Activated T-cell treated with anti-CD3 and anti-CD28 coated beads, Interleukin-2, amount 50 U/mL, for 1 hour (primary cell): ENCODE data around the gene AKAP8.
A peak's percentile ranks its signal among the peaks of the same experiment; 100 is the strongest.
"Not testable (repeated sequence)": the region's sequence is repeated elsewhere in the genome, so short reads cannot be mapped to it uniquely, and the experiment has no call there.

ENCODE experiments used
- DNase-seq: peaks from one replicate; pipeline ENCODE4 v3.0.0-alpha.2; 2020

AKAP8 gene

DNA sequence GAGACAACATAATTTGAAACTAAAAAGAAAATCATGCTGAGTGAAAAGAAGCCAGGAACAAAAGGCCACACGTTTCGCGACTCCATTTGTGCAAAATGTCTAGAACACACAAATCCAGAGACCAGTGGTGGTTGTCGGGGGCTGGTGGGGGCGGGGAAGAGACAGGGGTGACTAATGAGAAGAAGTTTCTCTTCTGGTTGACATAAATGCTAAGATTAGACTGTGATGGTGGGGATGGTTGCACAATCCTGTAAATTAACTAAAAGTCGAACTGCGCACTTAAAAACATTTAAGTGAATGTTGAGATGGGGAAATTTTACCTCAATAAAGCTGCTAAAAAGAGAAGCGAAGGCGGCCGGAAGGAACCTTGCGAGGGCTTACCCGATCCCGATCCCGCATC is 7.1 kb downstream of the AKAP8 start:
- no peak for DNase-seq

DNA sequence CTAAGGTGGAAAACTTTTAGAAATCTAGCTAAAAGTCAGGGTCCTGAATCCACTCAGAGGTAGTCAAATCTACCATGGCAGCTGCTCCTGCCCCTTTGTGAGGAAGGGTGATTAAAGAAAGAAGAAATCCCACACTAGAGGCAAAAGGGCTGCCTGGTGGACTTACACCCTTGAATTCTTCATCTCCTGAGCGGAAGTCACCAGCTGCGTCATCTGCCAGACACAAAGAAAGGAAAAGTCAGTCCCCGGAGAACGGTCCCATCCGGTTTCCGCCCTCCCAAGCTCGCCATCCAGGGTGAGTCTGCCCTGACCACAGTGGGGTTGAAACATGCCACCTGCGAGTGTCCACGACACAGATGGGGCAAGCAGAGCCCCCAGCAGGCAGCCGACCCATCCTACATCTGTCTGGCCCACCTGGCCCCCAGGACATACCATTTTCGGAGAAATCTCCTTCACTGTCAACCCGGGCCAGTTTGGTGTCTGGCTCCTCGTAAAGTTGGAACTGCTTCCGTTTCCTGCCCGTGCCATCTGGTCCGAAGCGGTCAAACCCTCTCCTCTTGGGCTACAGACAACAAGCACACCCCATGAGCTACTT is 7.7 kb downstream of the AKAP8 start:
- no peak for DNase-seq

DNA sequence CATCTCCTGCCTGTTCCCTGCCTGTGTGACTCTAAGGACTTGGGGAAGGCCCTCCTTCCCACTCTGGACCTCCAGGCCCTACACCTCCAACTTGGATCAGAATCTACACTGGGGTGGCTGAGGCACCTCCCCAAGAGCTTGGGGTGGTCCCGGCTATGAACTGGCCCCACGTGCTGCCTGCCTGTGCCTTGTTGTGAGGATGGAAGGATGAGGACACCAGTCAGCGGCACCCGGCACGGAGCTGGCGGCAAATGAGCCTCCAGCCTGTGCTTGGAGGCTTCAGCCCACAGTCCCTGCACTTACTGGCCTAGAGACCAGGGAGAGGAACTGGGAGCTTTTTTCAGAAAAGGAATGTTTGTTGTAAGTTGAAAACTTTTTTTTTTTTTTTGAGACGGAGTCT is 8.5 kb downstream of the AKAP8 start:
- DNase-seq, result no peak

DNA sequence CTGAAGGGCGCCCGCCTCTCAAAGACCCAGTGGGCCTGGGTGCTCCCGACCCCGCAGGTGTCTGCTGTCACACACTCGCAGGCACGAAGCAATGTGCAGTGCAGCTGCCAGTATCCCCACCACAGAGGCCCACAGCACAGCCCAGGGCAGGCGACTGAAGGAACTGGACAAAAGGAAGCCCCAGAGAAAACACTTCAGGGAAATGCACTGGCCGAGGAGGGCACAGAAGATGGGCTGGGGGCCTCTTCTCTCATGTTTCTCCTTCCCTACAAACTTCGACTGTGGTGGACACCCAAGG is 10.0 kb downstream of the AKAP8 start:
- DNase-seq, result no peak

DNA sequence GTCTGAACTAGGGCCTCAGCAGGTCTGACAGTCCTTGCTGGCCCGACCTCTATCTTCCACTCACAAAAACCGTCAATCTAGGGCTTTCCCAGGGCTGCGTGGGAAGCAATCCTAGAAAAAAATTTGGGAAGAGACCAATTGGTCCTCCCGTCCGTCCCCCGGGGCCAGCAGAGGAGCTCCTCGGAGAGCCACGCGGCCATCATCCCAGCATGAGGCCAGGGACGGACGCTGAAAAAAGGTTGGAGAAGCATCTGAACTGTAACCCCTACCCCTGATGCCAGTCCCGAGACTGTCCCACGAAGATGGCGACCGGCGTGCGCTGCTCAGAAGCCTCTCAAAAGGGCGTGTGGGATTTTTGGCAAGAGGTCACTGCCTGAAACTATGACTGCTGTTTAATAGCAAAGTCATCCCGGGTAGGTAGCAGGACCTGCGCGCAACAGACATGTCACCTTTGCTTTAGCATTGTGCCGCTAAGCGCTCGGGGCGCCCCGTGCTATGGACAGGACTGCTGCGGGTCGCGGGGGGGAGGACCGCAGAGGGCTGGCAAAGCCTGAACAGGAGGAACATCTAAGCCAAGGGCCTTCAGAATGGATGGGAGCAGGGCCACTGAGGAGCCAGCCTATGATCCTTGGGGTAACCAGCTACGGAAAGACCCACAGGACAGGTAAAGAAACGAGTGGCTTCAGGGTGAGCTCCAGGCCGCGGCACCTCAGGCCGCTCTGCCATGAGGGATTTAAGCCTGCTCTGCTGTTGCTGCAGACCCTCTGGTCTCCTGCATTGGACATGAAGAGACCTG is 10.6 kb downstream of the AKAP8 start:
- DNase-seq, result no peak

DNA sequence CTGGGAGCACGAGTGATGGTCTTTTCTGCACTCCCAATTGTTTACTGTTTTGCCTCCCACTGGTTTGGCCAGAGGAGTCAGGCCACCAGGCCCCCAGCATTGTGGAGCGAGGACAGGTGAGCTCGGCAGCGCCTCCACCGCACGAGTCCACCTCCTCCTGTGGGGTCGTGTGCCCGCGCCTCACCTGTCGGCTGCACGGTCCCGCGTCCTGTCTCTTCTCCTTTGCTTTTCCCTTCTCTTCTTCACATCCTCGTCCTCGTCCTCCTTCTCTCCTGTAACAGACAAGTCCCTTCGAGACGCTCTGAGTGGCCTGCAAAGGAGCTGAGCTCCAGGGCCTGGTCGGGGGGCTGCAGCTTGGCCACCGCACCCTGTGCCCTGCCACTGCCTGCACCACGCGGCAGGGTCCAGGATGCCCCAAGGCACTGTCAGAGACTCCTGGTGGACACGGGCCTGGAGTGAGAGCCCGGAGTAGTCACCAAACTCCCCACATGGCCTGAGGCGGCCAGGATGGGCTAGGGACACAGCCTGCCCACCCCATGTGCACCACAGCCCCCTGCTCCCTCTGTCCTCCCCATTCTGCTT is 11.4 kb downstream of the AKAP8 start:
- DNase-seq, result no peak

DNA sequence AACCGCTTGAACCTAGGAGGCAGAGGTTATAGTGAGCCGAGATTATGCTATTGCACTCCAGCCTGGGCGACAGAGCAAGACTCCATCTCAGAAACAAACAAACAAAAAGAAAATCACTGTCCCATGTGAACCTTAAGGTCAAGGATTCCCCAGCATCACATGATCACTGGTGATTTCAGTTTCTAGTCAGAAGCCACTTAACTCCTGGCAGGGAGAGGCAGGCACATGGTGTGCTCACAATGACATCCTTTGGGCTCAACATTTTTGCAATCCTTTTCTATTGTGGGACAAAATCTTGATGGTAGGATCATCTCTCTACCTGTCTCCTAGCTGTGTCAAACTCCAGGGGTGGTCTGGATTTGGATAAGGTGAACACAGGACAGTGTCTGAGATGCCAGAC is 12.1 kb downstream of the AKAP8 start:
- no peak for DNase-seq

DNA sequence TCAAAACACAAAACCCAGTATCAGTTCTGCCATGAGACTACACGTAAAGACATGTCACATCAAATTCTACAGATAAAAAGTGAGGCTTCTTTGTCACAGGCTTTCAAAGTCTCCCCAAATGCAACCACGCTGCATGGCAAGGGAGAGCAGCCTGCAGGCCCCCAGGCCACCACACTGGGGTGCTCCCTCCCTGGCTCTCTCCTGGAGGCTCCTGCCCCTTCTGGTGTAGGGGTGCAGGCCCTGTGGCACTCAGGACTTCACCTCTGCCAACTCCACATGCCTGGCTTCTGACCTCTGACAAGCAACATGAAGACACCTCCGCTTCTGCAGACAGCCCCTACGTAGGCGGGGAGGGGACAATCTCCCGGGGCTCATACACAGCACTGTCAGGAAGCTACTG is 14.3 kb downstream of the AKAP8 start:
- no peak for DNase-seq

DNA sequence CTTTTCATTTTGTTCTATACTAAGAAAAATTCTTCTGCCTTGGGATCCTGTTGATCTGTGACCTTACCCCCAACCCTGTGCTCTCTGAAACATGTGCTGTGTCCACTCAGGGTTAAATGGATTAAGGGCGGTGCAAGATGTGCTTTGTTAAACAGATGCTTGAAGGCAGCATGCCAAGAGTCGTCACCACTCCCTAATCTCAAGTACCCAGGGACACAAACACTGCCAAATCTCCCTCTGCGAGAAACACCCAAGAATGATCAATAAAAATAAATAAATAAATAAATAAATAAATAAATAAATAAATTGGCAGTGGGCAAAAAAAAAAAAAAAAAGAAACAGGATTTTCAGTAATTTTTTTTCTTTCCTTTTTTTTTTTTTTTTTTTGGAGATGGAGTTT is 15.8 kb downstream of the AKAP8 start:
- DNase-seq, result not testable (repeated sequence)

DNA sequence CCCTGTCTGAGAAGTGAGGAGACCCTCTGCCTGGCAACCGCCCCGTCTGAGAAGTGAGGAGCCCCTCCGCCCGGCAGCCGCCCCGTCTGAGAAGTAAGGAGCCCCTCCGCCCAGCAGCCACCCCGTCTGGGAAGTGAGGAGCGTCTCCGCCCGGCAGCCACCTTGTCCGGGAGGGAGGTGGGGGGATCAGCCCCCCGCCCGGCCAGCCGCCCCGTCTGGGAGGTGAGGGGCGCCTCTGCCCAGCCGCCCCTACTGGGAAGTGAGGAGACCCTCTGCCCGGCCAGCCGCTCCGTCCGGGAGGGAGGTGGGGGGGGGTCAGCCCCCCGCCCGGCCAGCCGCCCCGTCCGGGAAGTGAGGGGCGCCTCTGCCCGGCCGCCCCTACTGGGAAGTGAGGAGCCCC is 16.5 kb downstream of the AKAP8 start:
- not testable (repeated sequence) for DNase-seq

DNA sequence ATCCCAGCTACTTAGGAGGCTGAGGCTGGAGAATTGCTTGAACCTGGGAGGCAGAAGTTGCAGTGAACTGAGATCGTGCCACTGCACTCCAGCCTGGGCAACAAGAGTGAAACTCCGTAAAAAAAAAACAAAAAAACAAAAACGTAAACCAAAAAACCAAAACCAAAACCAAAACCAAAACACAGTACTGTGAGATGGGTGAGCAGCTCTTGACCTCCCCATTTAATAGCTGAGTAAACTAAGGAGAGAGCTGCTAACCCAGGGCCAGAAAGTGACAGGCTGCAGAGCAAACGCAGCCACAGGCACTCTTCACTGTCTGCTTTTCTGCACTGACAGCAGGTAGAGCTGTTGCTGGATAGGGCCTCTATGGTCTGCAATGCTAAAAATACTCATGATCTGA is 19.6 kb downstream of the AKAP8 start:
- DNase-seq, result not testable (repeated sequence)

DNA sequence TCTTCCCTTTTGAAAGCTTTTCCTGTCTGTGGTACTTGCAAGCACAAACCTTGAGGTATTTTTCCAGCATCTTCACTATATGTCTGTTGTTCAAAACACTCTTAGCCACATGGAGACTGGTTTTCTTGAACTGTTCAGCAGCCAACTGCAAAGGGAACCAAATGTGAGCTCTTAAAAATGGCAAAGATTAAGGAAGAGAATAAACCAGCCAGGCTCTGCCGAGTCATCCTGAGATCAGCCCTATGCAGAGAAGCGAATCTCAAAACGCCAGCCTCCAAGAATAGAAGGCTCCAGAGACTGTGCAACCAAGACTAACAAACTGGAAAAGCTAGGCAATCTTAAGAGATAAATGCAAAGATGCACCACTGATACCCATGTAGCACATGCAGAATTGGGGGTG is 20.7 kb downstream of the AKAP8 start:
- DNase-seq, result no peak

DNA sequence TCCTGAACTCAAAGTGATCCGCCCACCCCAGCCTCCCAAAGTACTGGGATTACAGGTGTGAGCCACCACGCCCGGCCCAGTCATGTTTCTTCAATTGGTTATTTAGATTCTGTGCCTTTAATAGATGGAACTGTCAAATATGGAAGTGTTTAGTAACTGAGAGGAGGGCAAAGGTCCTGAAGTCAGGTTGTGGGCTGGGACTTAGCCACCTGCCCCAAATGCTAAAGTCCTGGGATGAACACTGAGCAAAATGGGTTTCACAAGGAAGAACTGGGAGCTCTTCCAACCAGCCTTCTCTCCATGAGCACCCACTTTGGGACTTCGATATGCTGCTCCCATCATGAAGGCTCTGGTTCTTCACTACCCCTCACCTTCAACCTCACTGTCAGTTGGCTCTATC is 21.7 kb downstream of the AKAP8 start:
- no peak for DNase-seq

DNA sequence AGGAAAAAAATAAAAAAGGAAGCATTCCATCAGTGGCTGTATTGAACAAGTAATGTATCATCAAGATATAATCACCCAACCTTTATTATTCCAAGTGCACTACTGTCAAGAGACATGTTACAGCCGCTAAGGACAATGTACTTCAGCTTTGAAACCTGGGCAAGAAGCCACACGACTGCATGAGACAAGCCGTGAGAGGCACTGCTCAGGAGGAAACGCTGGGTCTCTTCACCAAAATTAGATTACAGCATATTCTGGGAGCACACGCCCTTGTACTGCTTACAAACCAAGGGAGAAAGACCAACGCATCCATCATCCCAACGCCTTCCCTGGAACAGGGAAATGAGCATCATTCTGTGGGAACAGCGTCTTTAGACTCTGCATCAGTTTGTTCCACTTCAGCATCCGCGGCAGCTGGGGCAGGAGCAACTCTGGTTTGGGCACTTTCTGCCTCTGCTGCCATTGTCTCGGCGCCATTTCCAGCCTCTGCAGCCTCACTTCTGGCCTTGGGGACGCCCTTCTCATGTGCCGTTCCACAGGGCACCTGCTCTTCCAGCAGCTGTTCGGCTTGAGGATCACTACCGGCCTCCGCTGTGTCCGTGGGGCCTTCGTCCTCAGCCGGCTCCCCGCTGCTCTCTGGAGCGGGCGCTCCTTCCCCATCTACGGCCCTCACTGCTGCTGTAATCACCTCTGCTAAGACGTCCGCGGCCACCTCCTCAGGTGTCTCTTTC is 24.9 kb downstream of the AKAP8 start:
- DNase-seq, result no peak

DNA sequence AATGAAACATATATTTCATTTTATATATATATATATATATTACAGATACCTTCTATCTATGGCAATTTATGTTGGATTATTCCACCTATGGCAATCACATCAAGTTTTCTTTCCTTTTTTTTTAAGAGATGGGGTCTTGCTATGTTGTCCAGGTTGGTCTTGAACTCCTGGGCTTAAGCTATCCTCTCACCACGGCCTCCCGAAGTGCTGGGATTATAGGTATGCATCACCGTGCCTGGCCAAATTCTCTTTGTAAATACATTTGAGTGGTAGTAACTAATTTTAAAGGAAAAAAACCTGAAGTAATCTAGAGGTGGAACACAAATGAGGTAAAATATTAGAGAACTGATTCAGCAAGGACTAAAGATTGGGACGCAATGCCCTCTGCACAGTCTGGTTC is 25.7 kb downstream of the AKAP8 start:
- DNase-seq, result no peak

DNA sequence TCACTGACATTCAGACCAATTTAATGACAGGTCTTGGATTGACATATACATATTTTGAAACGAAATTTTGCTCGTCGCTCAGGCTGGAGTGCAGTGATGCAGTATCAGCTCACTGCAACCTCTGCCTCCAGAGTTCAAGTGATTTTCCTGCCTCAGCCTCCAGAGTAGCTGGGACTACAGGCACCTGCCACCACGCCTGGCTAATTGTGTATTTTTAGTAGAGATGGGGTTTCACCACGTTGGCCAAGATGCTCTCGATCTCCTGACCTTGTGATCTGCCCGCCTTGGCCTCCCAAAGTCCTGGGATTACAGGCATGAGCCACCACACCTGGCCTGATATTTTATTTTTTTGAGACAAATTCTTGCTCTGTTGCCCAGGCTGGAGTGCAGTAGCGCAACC is 27.1 kb downstream of the AKAP8 start:
- DNase-seq, result not testable (repeated sequence)

DNA sequence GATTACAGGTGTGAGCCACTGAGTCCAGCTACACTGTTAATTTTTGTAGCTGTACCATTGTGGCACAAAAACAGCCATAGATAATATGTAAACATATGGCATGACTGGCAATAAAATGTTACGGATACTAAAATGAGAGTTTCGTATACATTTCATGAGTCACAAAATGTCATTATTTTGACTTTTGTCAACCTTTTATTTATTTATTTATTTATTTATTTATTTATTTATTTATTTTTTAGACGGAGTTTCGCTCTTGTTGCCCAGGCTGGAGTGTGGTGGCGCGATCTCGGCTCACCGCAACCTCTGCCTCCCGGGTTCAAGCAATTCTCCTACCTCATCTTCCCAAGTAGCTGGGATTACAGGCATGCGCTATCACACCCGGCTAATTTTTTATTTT is 38.3 kb downstream of the AKAP8 start:
- DNase-seq, result not testable (repeated sequence)

DNA sequence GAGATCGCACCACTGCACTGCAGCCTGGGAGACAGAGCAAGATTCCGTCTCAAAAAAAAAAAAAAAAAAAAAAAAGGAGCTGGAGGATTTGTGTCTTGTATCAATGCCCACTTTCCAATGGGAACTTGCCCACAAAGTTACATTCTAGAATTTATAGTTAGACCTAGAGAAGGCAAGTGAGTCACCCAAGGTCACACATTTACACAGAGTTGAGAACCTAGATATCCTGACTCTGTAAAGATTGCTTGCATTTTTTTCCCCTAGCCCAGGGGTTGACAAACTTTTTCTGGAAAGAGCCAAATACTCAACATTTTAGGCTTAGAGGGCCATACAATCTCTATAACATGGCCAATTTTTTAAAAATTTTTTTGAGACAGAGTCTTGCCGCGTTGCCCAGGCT is 39.5 kb downstream of the AKAP8 start:
- DNase-seq, result no peak

DNA sequence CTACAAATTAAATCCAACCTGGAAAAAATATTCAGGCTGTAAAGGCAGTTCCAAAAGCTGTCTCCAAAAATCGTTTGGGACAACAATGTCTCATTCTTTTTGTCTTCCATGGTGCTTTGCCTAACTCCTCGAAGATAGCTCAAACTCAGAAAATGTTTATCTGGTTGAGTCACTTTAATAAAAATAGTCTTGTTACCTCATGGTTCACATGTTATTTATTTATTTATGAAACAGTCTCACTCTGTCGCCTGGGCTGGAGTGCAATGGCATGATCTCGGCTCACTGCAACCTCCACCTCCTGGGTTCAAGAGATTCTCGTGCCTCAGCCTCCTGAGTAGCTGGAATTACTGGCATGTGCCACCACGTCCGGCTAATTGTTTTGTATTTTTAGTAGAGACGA is 42.4 kb downstream of the AKAP8 start:
- DNase-seq, result no peak

DNA sequence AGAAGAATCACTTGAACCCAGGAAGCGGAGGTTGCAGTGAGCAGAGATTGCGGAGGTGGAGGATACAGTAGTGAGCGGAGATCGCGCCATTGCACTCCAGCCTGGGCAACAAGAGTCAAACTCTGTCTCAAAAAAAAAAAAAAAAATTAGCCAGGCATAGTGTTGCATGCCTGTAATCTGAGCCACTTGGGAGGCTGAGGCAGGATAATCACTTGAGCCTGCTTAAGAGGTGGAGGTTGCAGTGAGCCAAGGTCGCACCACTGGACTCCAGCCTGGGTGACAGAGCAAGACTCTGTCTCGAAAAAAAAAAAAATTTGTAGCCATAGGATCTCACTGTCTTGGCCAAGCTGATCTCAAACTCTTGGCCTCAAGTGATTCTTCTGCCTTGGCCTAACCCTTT is 43.6 kb downstream of the AKAP8 start:
- DNase-seq, result not testable (repeated sequence)

DNA sequence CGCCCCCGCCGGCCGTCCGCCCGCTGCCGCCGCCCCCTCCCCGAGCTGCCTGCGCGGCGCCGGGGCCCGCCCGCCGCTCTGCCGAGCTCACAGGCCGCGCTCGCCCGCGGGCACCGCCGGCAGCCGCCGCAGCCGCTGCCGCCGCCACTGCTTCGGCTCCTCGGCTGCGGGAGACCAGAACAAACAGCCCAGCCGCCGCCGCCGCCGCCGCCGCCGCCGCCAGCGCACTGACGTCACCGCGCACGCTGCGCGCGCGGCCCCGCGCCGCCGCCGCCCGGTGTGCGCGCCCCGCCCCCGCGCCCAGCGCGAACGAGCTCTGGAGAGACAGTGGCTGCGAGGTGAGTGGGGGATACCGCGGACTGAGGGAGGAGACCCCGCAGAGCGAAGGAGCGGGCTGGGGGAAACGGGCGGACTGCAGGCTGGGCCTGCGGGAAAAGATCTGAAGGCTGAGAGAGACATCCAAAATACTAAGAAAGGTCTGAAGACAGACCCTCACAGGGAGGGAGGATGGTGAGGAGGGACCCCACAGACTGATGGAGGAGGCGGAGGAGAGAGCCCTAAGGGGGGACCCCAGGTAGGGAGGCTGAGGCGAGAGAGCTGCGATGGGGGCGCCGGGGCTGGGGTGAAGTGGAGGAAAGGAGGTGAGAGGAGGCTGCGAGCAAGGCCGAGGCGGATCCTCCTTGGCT is 47.1 kb downstream of the AKAP8 start, which contains the start of gene BRD4:
Gene BRD4, minus strand, starts transcription at position 229 of the 686 bp plus-strand sequence. CDS start 59,440 bp downstream, outside the sequence.
- DNase-seq, result peak; percentile 83

DNA sequence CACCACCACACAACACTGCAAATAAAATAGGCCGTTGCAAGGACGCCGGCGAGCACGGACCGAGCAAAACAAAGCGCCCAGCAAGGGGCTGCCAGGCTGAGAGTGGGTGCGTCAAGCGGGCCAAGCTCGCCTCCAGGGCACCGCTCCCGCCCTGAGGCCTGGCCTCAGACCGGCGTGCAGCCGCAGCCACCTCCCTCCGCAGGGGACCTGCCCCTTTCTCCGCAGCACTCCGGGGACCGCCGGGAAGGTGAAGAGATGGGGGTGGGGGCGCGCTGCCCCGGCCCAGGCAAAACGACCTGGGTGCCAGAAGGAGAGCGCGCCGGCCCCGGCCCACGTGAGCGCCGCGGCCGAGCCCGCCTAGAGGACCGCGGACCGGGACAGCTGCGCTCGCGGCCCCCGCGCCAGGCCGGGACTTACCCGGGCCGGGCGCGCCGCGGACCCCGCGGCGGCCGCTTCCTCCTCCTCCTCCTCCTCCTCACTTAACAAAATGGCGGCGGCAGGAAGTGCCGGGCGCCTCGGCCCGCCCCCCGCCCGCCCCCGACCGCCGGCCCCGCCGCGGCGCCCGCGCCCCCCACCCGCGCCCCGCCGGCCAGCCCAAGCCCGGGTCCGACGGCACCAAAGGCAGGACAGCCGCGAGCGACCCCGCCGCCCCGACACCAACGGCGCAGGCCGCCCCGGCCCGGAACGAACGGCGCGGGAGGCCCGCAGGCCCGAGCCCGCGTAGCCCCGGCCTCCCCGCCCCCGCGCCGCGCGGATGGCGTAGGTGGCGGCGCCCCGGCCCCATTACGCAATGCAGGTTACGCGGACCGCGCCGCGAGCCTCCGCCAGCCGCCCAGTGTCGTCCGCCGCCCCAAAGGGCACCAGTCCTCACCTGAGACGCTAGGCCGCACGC is 47.9 kb downstream of the AKAP8 start:
- DNase-seq, result peak; percentile 77
